Liver (tissue), 9 donors: ENCODE results near the gene C13orf42. TPM values are rescaled to one million over a fixed set of nuclear protein-coding genes. Genes with fewer than 3 reads are reported as not detected.

Source experiments
- DNase-seq: peaks from one replicate; pipeline ENCODE4 v3.0.0-alpha.2; 2017; ENCODE audit warnings: low spot score
- H3K27ac ChIP-seq, 2 donors: one replicate each; pipeline ENCODE4 v1.7.0; 2013; ENCODE audit warnings: inconsistent platforms in 2 of 2, low read length in 2 of 2, control low read depth in 1 of 2, low read depth in 1 of 2, mild to moderate bottlenecking in 1 of 2
- H3K27me3 ChIP-seq, 4 donors: one replicate each; pipeline versions ENCODE4 v1.6.1 to v1.7.0; 2013; ENCODE audit warnings: low read length in 3 of 4, inconsistent platforms in 1 of 4, mild to moderate bottlenecking in 1 of 4, moderate library complexity in 1 of 4; ENCODE audit not compliant: control insufficient read depth in 4 of 4, insufficient read depth in 4 of 4
- H3K36me3 ChIP-seq, 4 donors: one replicate each; pipeline versions ENCODE4 v1.6.1 to v1.7.0; 2013; ENCODE audit warnings: low read length in 3 of 4, mild to moderate bottlenecking in 3 of 4, low read depth in 1 of 4, moderate library complexity in 1 of 4; ENCODE audit not compliant: control insufficient read depth in 4 of 4, insufficient read depth in 3 of 4
- H3K4me1 ChIP-seq, 4 donors: one replicate each; pipeline versions ENCODE4 v1.6.1 to v1.7.0; 2013; ENCODE audit warnings: low read length in 3 of 4, mild to moderate bottlenecking in 3 of 4, moderate library complexity in 1 of 4; ENCODE audit not compliant: control insufficient read depth in 4 of 4, insufficient read depth in 4 of 4
- H3K4me3 ChIP-seq, 3 donors: one replicate each; pipeline versions ENCODE4 v1.6.1 to v1.7.0; 2013; ENCODE audit warnings: low read length in 3 of 3, control low read depth in 1 of 3, low read depth in 1 of 3, mild to moderate bottlenecking in 1 of 3
- H3K9ac ChIP-seq, 2 donors: one replicate each; pipeline ENCODE4 v1.7.0; 2013; ENCODE audit warnings: low read length in 2 of 2, mild to moderate bottlenecking in 2 of 2, moderate library complexity in 2 of 2, control low read depth in 1 of 2, low read depth in 1 of 2
- H3K9me3 ChIP-seq, 4 donors: one replicate each; pipeline versions ENCODE4 v1.6.1 to v1.7.0; 2013; ENCODE audit warnings: low read length in 3 of 4; ENCODE audit not compliant: control insufficient read depth in 4 of 4
- ATF3 ChIP-seq: IDR thresholded peaks from 2 replicates; pipeline ENCODE4 v1.6.1; 2016; ENCODE audit warnings: antibody characterized with exemption
- CTCF ChIP-seq: fragments of 150-350 bp; IDR thresholded peaks from 2 replicates; pipeline ENCODE4 v1.5.1; 2017; ENCODE audit warnings: improper control_type of control experiment, low read depth, low read length; ENCODE audit not compliant: missing input control
- EGR1 ChIP-seq, 2 donors: IDR thresholded peaks; 2 replicates each; pipeline ENCODE4 v1.6.1; 2016 to 2018; ENCODE audit warnings: antibody characterized with exemption in 2 of 2, low read depth in 2 of 2
- FOXA1 ChIP-seq: IDR thresholded peaks from 2 replicates; pipeline ENCODE4 v1.6.1; 2016; ENCODE audit warnings: antibody characterized with exemption
- FOXA2 ChIP-seq: IDR thresholded peaks from 2 replicates; pipeline ENCODE4 v1.6.1; 2016; ENCODE audit warnings: antibody characterized with exemption
- GABPA ChIP-seq, 2 donors: IDR thresholded peaks in 1 of 2; conservative IDR thresholded peaks in 1 of 2; 2 replicates each; pipeline ENCODE4 v1.6.1; 2016; ENCODE audit warnings: antibody characterized with exemption in 2 of 2, mild to moderate bottlenecking in 1 of 2, moderate library complexity in 1 of 2
- HNF4A ChIP-seq, 2 donors: conservative IDR thresholded peaks; 2 replicates each; pipeline ENCODE4 v1.6.1; 2016; ENCODE audit warnings: antibody characterized with exemption in 2 of 2, mild to moderate bottlenecking in 2 of 2
- HNF4G ChIP-seq: IDR thresholded peaks from 2 replicates; pipeline ENCODE4 v1.6.1; 2016; ENCODE audit warnings: antibody characterized with exemption
- JUND ChIP-seq, 2 donors: IDR thresholded peaks; 2 replicates each; pipeline ENCODE4 v1.6.1; 2016; ENCODE audit warnings: antibody characterized with exemption in 2 of 2
- MAX ChIP-seq: IDR thresholded peaks from 2 replicates; pipeline ENCODE4 v1.6.1; 2016; ENCODE audit warnings: antibody characterized with exemption
- NR2F2 ChIP-seq: IDR thresholded peaks from 2 replicates; pipeline ENCODE4 v1.6.1; 2016; ENCODE audit warnings: antibody characterized with exemption
- RAD21 ChIP-seq, 2 donors: IDR thresholded peaks; 2 replicates each; pipeline ENCODE4 v1.6.1; 2016; ENCODE audit warnings: antibody characterized with exemption in 2 of 2, mild to moderate bottlenecking in 2 of 2
- REST ChIP-seq: IDR thresholded peaks from 2 replicates; pipeline ENCODE4 v1.6.1; 2016; ENCODE audit warnings: antibody characterized with exemption, mild to moderate bottlenecking
- RXRA ChIP-seq, 2 donors: IDR thresholded peaks; 2 replicates each; pipeline ENCODE4 v1.6.1; 2017 to 2018; ENCODE audit warnings: antibody characterized with exemption in 2 of 2, mild to moderate bottlenecking in 1 of 2
- TAF1 ChIP-seq: conservative IDR thresholded peaks from 2 replicates; pipeline ENCODE4 v1.6.1; 2016; ENCODE audit warnings: antibody characterized with exemption, mild to moderate bottlenecking
- YY1 ChIP-seq: IDR thresholded peaks from 2 replicates; pipeline ENCODE4 v1.6.1; 2016; ENCODE audit warnings: antibody characterized with exemption, mild to moderate bottlenecking
- ZBTB33 ChIP-seq: IDR thresholded peaks from 2 replicates; pipeline ENCODE4 v1.6.1; 2016; ENCODE audit warnings: antibody characterized with exemption
- WGBS: extraction: QIAGEN DNeasy Blood & Tissue Kit; methylation state at CpG from one replicate; pipeline ENCODE4 v1.1.7; 2013; 5-methylcytosine and 5-hydroxymethylcytosine counted together
- polyA plus RNA-seq, 2 donors: library from polyadenylated mRNA; stranded (reverse) in 1 of 2; unstranded in 1 of 2; fragments of 200-250 nt in 1 of 2; fragments of >200 nt in 1 of 2; fragmentation: Nextera tagmentation in 1 of 2; extraction: Ambion mirVana in 1 of 2; gene quantifications; one replicate each; pipeline versions ENCODE4 v1.2.1 to v1.2.3, GENCODE V29; 2013 to 2015
- total RNA-seq, 2 donors: library from RNA; depleted of rRNA; stranded (reverse); fragments of >200 nt; gene quantifications; one replicate each; pipeline ENCODE4 v1.2.3, GENCODE V29; 2014
- donor health status: healthy.
- donor health status: healthy.
- donor health status: healthy.
- donor health status: healthy.
- donor health status: healthy.

C13orf42 gene
- total and polyA plus RNA-seq, 4 donors = 0.08 TPM; not detected in 3

GRCh38 chr13:51155161-51155560, 44.1 kb upstream of the C13orf42 start:
- H3K4me1 ChIP-seq = peaks cover 2 to 16% (median 12%) of the 10 kb centered on the region in 4 donors
- no peaks in the 10 kb centered on the region for H3K9me3 ChIP-seq
- no peak for DNase-seq
- TF ChIP-seq ZBTB33 (no peak), RAD21 (IDR thresholded peaks at IDR 0.05) (no peak), MAX (no peak), HNF4A (conservative IDR thresholded peaks at IDR 0.05) (no peak), CTCF (no peak), REST (no peak), NR2F2 (no peak), TAF1 (no peak), YY1 (no peak), RXRA (IDR thresholded peaks at IDR 0.05) (no peak), HNF4G (no peak), ATF3 (no peak), GABPA (IDR thresholded peaks at IDR 0.05 in 1 of 2, conservative IDR thresholded peaks at IDR 0.05 in 1 of 2) (no peak), EGR1 (IDR thresholded peaks at IDR 0.05; ENCODE audit: low read depth in 2 of 2) (no peak), FOXA1 (no peak), FOXA2 (no peak), JUND (IDR thresholded peaks at IDR 0.05) (no peak)
- no peaks in the 10 kb centered on the region for H3K27me3 ChIP-seq
- no peak overlapping the region for H3K27ac ChIP-seq
- H3K36me3 ChIP-seq = no peaks in the 10 kb centered on the region
- 84% methylated on average over 1 of the region's 1 CpG for WGBS
- H3K9ac ChIP-seq = no peak overlapping the region
- no peak overlapping the region for H3K4me3 ChIP-seq
